HG02759 (cell line): ENCODE results near the gene AFAP1.

Experiments
- ATAC-seq: cut with Tn5 transposase; IDR thresholded peaks from one replicate; pipeline ENCODE4 v1.9.1; 2021; ENCODE audit warnings: mild to moderate bottlenecking, moderate library complexity; ENCODE audit not compliant: unreplicated experiment

AFAP1 gene

DNA sequence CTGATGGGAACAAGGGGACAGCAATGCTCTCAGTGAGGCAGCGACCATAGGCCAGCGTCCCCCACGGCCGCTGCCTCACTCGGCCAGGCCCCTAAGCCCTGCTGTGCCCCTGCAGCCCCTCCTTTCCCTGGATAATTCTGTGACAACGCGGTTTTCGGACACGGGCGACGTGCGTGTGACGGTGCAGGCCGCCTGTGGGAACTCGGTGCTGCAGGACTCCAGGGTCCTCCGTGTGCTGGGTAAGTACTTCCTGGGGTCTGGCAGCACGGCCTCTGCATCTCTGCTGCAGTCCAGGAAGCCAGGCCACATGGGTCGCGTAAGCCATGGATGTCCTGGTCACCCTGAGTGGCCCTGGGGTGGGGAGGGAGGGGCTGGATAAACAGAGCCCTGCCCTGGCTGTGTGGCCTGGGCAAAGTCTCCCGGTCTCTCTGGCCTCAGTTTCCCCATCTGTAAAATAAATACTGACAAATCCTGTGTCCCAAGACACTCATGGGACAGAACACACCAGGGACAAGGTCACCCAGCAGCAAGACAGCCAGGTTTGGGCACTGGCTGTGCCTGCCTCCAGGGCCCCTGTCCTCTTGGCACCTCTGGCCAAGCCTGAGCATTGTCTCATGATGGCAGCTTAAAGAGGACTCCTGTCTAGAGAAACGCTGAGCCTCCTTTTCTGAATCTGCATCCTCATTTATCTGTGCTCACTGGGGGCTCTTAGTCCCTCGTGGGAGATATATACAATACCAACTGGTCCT, 212.8 kb downstream of the AFAP1 start:
- ATAC-seq, result no peak

DNA sequence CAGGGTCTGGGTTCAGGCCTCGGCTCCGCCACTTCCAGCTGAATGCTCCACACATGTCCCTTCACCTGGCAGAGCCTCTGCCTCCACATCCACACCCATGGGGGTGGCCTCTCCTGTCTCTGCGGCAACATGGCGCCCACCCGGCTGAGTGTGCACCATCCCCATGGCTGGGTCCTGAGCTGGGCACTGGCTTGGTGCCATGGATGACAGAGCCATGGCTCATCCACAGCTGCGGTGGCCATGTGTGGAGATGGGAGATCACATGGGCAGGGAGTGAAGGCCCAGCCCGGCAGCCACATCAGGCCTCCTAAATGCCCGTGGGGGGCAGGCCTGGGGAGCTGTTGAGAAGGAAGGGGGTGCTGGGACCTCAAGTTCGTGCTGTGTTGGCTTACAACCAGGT, 213.7 kb downstream of the AFAP1 start:
- ATAC-seq, result no peak

DNA sequence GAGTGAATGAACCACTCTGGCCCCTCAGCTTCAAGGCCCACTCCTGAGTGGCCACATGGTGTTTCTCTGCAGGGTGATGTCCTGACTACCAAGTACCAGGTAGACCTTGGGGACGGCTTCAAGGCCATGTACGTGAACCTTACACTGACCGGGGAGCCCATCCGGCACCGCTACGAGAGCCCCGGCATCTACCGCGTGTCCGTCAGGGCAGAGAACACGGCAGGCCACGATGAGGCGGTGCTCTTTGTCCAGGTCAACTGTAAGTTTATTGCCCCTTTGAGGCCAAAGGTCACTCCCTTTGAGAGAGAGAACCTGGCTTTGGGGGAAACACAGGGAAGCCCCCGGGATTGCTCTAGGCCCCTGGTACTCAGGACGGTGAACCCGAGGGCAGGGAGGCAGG, 216.0 kb downstream of the AFAP1 start:
- no peak for ATAC-seq

DNA sequence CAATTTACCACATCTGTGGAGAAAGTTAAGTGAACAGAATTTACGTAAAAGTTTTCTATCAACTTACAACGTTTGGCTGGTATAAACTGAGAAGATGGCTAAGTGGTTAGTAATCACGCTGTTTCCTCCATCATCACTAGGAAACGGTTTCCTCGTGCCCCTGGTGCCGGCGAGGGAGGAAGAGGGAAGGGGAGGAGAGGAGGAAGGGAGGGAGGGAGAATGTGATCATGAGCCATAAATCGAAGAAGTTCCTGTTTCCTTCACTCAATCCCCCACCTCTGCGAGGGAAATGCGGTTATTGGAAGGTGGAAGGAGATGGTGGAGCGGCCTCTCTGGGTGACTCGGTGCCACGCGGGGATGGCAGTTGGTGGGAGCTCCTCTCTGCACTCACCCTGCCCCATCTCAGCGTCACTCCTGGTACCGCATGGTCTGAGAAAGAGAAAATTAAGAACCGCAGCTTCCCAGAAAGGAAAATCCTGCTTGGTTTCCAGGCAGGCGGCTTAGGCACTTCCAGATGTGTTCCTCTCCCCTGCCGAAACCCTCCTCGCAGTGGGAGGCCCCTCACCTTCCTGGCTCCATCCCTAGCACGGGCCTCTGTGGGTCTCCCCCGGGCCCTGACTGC, 216.8 kb downstream of the AFAP1 start:
- no peak for ATAC-seq

DNA sequence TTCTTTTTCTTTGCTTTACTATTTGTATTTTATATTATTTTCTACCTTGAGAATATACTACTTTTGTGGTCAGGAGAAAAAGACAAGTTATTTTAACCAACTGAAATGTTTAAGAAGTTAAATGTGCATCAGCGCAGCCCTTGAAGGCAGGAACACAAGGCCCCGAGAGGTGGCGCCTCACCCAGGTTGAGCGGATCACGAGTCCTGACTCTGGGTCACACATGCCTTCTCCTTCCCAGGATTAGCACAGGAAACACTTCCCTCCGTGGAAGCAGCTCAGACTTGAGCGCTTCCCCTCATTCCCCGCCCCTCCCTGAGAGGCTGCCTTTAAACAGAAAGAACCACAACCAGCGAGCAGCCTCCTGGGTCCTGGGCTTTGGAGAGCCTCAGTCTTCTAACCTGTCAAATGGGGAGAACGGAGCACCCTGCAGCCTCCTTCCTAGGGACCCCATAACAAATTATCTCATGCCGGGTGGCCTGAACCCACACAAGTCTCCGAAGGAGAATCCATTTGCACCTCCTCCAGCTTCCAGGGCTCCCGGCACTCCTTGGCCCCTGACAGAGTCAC, 217.6 kb downstream of the AFAP1 start:
- ATAC-seq, result no peak

DNA sequence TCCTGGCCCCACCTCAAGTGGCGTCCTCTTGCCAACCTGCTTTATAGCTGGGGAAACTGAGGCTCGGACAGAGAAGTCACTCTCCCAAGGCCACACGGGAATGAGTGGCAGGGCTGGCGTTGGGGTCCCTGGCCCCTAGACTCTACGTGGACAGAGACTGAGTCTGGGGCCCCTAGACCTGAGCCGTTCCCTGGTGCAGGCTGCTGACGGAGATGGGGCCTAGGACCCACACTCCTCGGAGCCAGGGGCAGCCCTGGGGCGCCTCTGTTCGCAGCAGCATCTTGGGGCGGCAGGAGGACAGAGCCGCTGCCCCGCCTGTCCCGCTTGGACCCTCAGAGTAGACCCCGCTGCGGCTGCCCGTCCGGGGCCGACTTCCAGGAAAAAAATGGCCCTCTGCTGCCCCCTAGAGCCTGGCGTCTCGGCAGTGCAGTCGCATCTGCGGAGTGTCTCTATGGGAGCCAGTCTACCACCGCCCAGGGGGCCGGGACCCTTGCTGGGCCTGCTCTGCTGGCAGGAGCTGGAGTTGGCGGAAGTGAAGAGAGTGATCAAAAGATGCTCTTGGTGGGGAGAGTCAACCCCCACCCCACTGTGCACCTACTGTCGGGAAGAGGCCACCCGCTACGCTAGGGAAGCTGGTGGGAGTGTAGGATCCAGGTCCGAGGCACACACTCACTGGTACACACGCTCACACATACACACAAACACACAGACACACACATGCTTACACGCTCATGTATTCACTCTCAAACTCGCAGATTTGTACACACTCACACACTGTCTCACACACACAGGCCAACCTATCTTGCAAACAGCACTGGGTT, 220.1 kb downstream of the AFAP1 start:
- peak; percentile 40 for ATAC-seq

DNA sequence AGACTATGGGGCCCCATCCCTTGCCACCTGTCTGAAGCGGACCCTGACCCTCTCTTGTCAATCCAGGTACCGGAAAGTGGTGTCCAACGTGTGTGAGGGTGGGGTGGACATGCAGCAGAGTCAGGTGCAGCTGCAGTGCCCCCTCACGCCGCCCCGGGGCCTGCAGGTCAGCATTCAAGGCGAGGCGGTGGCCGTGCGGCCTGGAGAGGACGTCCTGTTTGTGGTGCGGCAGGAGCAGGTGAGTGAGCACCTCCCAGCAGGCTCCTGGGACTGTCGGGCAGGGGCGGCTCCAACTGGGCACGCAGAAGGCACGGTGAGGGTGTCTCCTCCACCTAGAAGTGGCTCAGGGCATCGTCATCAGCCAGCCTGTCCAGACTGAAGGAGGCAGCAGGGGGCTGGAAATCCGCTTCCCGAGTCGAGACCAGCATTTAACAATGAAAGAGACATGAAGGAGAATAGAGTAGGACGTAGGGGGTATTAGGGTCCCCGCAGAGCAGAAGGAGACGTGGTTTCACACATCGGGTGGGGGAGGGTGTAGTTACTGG, 221.6 kb downstream of the AFAP1 start:
- ATAC-seq, result no peak

DNA sequence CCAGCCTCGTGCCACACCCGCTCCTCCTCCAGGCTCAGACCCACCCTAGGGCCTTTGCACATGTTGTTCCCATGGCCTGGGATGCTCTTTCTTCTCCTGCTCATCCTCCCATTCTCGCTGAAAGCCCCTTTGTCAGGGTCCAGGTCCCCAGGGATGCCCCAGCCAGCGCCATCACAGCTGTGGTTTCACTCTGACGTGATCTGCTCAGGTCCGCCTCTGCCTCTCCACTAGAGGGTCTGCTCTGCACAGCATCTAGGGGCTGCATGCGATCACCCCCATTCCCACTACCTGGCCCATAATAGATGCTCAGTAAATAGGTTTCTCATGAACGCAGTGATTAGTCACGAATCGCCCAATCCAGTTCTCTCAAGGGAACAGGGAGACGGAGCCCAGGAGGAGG, 222.5 kb downstream of the AFAP1 start:
- ATAC-seq, result no peak

DNA sequence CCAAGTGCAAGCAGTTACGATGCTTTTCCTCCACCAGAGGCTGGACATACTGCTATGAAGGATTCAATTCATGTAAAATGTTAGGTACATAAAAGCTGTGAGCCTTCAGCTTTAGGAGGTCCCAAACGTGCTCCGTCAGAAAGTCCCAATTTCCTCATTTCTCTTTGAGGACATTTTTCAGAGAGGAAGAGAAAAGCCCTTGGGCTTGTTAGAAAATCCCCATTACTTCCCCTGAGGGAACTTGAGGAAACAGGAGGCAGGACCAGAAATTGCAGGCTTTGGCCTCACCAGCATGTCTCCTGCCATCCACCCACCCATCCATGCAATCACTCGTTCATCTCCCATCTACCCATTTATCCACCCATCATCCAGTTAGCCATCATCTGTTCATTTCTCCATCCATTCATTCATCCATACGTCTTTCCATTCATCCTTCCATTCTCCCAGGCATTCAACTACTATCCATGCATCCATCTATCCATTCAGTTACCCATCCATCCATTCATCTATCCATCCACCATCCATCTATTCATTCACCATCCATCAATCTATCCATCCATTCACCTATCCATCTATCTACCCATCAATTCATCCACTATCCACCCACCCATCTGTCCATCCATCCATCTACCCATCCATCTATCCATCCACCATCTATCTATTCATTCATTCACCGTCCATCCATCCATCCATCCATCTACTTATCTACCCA, 223.5 kb downstream of the AFAP1 start:
- ATAC-seq, result no peak

DNA sequence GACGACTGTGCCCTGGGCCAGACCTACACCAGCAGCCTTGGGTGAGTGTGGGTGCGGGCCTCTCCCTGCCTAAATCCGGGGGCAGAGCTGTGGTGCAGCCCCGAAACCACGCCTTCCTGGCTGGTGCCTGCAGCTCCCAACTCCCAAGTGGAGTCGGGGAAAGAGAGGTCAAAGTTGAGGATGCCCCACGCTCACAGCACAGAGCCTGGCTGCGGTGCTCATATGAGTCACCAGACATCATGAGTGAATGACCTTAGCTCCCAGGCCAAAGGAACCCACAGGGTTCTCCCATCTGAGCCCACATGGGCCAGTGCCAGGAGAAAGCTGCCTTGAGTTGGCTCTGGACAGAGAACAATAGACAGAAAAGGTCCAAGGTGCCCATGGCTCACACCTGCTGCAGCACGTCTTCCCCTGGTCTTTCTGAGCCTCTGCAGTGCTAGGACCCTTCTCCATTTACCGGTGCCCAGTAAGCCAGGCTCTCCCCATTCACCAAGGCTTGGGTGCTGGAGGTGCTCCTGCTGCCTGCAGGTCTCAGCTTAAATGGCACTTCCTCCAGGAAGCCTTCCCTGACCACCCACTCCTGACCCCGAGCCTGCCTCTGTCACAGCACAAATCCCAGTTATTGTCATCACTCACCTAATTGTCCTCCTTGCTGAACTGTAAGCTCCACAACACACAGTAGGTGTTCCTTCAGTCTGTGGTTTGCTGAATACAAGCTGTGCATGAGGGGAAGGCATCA, 224.2 kb downstream of the AFAP1 start:
- ATAC-seq, result no peak

DNA sequence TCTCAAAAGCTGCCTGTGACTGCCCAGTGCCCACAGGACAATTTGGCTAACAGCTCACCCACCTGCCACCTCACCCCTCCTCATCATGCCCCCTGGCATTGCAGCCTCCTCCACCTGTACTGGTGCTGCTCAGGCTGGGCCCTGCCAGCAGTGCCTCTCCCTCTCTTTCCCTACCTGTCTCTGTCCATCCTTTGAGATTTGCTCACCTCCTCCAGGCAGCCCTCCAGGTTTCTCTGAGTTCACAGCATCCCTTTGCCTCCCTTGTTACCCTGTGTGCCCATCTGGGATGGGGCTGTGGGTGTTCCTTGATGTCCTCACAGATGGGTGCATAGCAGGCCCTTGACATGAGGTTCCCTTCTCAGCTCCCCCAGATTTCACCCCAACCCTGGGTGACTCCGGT, 224.9 kb downstream of the AFAP1 start:
- no peak for ATAC-seq

DNA sequence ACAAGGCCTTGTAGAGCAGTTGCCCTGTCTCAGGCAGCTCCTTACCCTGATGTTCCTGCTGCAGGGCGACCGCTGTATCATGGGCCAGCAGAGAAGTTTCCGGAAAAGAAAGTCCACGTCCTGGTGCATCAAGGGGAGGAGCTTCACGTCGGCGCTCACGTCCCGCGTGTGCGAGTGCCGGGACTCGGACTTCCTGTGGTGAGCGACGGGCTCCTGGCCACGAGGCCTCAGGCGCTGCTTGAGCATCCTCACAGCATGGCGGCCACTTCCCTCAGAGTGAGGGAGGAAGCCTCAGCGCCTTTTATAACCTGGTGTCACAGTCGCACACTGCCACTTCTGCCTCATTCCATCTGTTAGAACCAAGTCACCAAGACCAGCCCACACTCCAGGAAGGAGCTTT, 225.5 kb downstream of the AFAP1 start:
- no peak for ATAC-seq

DNA sequence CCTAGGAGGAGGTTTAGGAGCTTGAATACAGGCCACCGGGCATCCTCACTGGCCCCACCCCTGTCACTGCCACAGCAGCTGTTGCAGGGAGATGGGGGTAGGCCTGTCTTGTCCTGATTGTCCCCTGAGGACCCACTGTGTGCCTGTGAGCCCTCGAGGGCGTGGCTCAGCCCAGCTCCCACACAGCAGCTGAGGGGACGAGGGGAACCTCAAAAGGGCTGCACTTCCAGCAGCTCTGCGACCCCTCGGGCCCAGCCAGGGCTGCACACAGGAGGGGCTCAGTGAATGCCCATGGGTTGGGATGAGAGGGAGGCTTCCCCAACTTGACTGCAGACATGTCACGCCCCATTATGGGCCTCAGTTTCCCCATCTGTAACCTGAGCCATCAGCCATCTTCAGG, 225.9 kb downstream of the AFAP1 start:
- ATAC-seq, result no peak

DNA sequence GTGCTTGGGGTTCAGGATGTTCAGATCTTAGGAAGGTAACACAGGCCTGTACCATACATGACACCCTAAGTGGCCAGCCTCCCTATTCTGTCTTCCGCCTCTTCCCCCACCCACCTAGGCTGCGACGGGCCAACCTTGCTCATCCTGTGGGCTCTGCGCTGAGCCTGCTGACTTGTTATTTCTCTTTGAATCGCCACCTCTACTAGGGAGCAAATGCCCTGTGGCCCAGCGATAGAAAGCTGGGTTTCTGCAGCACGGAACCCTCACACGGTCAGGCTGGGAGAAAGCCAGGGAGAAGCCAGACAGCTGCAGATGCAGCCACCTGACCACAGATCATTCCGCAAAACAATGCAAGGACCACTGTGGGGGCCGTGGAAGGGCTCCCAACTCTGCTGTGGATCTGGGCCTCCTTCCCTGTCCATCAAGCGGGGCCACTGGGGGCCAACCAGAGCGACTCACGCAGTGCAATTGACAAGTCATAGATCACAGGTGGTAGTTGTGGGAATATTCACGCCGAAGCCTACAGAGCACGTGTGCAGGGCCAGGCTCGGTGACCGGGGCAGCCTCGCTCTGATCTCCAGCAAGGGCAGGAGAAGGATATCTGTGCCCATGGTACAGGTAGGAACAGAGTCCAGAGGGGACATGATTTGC, 227.5 kb downstream of the AFAP1 start:
- no peak for ATAC-seq

DNA sequence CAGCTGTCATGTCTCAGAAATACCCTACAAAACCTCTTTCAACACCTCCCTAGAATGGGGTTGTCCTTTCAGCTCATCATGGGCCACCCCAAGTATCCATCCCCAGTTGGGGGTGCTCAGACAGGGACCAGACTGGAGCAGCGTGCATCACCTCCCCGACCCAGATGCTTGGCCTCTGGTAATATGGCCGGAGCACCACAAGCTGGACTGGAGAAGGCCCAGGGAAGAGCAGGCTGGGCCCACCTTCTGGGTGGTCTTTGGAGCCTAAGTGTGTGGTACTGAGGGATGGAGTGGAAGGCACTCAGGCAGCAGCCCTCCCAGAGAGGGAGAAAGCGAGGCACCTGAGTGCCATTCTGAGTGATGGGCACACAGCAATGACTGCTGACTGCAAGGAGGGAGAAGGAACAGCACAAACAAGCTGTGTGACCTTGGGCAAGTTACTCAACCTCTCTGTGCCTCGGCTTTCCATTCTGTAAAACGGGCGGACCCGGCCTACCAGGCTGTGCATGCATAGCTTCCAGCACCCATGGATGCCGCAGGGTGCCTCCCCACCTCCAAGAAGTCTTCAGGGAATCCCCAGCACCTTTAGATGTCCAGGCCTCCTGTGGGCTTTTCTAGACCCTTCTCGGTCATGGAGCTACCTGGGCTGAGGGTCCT, 228.2 kb downstream of the AFAP1 start:
- ATAC-seq, result no peak

DNA sequence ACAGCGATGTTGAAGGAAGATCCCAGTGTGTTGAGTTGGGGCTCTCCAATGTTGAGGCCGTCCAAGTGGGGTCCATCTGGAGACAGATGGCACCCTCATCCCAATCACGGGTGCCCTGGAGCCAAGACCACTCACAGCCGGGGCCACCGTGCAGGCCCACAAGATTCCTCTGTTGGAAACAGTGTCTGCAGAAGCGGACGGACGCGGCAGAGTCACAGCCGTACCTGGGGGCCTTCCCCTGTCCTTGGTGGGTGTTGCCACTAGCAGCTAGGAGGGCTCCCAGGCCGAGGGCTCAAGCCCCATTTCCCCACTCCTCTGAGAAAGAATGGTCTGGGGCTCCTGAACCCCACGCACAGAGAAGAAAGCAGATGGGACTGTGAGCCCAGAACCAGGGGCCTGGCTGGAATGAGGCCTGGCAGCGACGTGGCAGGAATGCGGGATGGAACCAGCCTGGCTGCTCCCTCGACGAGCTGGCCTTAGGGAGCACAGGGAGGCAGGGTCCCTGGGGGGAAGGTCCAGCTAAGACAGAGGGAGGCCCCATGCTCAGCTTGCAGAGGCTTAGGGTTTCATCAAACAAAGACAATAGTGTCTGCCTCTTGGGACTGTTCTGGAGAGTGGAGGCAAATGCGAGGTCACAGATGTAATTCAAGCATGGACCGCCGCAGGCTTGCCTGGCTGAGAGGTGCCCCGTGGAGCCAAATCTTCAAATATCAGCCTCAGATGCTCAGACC, 228.9 kb downstream of the AFAP1 start:
- ATAC-seq, result no peak

DNA sequence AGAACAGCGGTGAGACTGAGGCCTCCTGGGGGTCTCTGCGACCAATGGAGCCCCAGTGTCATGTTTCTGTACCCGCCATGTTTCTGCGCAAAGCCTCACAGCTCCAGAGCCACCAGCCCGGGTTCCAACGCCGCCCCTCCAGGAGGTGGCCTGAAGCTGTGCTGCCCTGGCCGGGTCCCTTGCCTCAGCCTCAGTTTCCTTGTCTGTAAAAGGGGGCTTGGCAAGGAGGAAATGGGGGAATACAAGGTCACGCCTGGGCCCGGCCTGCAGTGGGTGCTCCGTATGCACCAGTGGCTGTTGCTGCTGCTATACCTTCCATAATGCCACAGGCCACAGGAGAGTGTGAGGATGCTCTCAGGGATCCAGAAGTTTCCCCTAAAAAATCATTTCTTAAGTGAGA, 229.5 kb downstream of the AFAP1 start:
- no peak for ATAC-seq

DNA sequence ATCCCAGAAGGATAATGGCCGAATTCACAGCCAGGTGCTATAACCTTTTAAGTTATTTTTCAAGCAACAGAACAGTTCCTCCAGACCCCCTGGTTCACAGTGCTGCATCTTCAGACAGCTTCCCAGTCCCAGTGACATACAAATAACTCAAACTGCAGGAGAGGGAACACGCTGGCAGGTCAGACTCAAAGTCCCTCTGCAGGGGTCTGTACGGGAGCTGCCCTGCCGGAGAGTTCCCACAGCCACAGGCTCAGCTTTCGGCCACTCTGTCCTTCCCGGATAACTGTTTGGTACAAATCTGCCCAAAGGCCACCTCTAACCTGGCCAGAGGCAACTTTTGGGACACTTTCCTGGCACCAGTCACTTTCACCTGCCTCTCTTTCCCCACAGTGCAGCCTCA, 230.2 kb downstream of the AFAP1 start:
- ATAC-seq, result no peak
